ENCODE data around the gene NEK7. TPM values are rescaled to one million over a fixed set of nuclear protein-coding genes. Genes with fewer than 3 reads are reported as not detected.
A peak's percentile ranks its signal among the peaks of the same experiment; 100 is the strongest.
"Not testable (repeated sequence)": the region's sequence is repeated elsewhere in the genome, so short reads cannot be mapped to it uniquely, and the experiment has no call there.

The NEK7 gene
- polyA plus RNA-seq (ENCODE audit: insufficient read length in 12 of 12) = 10 to 100 TPM in 11 of 12 donors, not detected in 1; 30.6 to 60.9 (median 44.6) TPM
- long read RNA-seq, donor 1, full-length matches to known transcripts = 9 of 9 reads
- long read RNA-seq, donor 1, partial matches to known transcripts = 0 of 9 reads
- long read RNA-seq, donor 1, other reads (novel, unspliced or antisense) = 0 of 9 reads
- long read RNA-seq, donor 2, full-length matches to known transcripts = 13 of 13 reads
- long read RNA-seq, donor 2, partial matches to known transcripts = 0 of 13 reads
- long read RNA-seq, donor 2, other reads (novel, unspliced or antisense) = 0 of 13 reads
- long read RNA-seq, donor 3, full-length matches to known transcripts = 6 of 6 reads
- long read RNA-seq, donor 3, partial matches to known transcripts = 0 of 6 reads
- long read RNA-seq, donor 3, other reads (novel, unspliced or antisense) = 0 of 6 reads
- long read RNA-seq, donor 4, full-length matches to known transcripts = 6 of 6 reads
- long read RNA-seq, donor 4, partial matches to known transcripts = 0 of 6 reads
- long read RNA-seq, donor 4, other reads (novel, unspliced or antisense) = 0 of 6 reads
- long read RNA-seq, donor 5, full-length matches to known transcripts = 15 of 15 reads
- long read RNA-seq, donor 5, partial matches to known transcripts = 0 of 15 reads
- long read RNA-seq, donor 5, other reads (novel, unspliced or antisense) = 0 of 15 reads
- long read RNA-seq, donor 6, full-length matches to known transcripts = 5 of 5 reads
- long read RNA-seq, donor 6, partial matches to known transcripts = 0 of 5 reads
- long read RNA-seq, donor 6, other reads (novel, unspliced or antisense) = 0 of 5 reads
- long read RNA-seq, donor 7, full-length matches to known transcripts = 7 of 50 reads
- long read RNA-seq, donor 7, partial matches to known transcripts = 43 of 50 reads
- long read RNA-seq, donor 7, other reads (novel, unspliced or antisense) = 0 of 50 reads
- long read RNA-seq, donor 8, full-length matches to known transcripts = 14 of 14 reads
- long read RNA-seq, donor 8, partial matches to known transcripts = 0 of 14 reads
- long read RNA-seq, donor 8, other reads (novel, unspliced or antisense) = 0 of 14 reads
- long read RNA-seq, donor 9, full-length matches to known transcripts = 5 of 5 reads
- long read RNA-seq, donor 9, partial matches to known transcripts = 0 of 5 reads
- long read RNA-seq, donor 9, other reads (novel, unspliced or antisense) = 0 of 5 reads
- long read RNA-seq, donor 10, full-length matches to known transcripts = 13 of 13 reads
- long read RNA-seq, donor 10, partial matches to known transcripts = 0 of 13 reads
- long read RNA-seq, donor 10, other reads (novel, unspliced or antisense) = 0 of 13 reads
- long read RNA-seq, donor 11, full-length matches to known transcripts = 12 of 12 reads
- long read RNA-seq, donor 11, partial matches to known transcripts = 0 of 12 reads
- long read RNA-seq, donor 11, other reads (novel, unspliced or antisense) = 0 of 12 reads

- DNase-seq = peak; percentile 88
Observed at GRCh38 chr1:198156745-198157240, at the start of gene NEK7. Gene NEK7 (plus strand): TSS chr1:198156998. CDS start chr1:198232581, 75,583 bp downstream.

- no peak for DNase-seq
Observed at GRCh38 chr1:198107091-198107501, 49.7 kb upstream of the NEK7 start.

- no peak for DNase-seq
Observed at GRCh38 chr1:198108636-198109370, 48.0 kb upstream of the NEK7 start.

- DNase-seq = no peak
Observed at GRCh38 chr1:198109371-198109715, 47.5 kb upstream of the NEK7 start.

- peak; percentile 58 for DNase-seq
Observed at GRCh38 chr1:198113342-198113750, 43.5 kb upstream of the NEK7 start.

GRCh38 chr1:198116069-198116468, 40.7 kb upstream of the NEK7 start:
- no peak for DNase-seq

GRCh38 chr1:198116469-198116868, 40.3 kb upstream of the NEK7 start:
- DNase-seq = no peak

- DNase-seq = no peak
Observed at GRCh38 chr1:198117267-198117666, 39.5 kb upstream of the NEK7 start.

GRCh38 chr1:198118134-198118533, 38.7 kb upstream of the NEK7 start:
- peak; percentile 91 for DNase-seq

GRCh38 chr1:198119906-198120305, 36.9 kb upstream of the NEK7 start:
- DNase-seq = no peak

- DNase-seq = no peak
Observed at GRCh38 chr1:198121056-198121826, 35.6 kb upstream of the NEK7 start.

GRCh38 chr1:198122693-198123092, 34.1 kb upstream of the NEK7 start:
- DNase-seq = no peak

GRCh38 chr1:198123133-198123532, 33.7 kb upstream of the NEK7 start:
- no peak for DNase-seq

- DNase-seq = no peak
Observed at GRCh38 chr1:198124673-198125072, 32.1 kb upstream of the NEK7 start.

- no peak for DNase-seq
Observed at GRCh38 chr1:198125995-198126735, 30.6 kb upstream of the NEK7 start.

- DNase-seq = no peak
Observed at GRCh38 chr1:198128533-198128932, 28.3 kb upstream of the NEK7 start.

- not testable (repeated sequence) for DNase-seq
Observed at GRCh38 chr1:198130053-198130452, 26.7 kb upstream of the NEK7 start.

GRCh38 chr1:198132060-198132781, 24.6 kb upstream of the NEK7 start:
- no peak for DNase-seq

All from muscle of arm (tissue), 14 donors.